ENCODE measurements around the gene IL17RA.
"Not testable (repeated sequence)": the region's sequence is repeated elsewhere in the genome, so short reads cannot be mapped to it uniquely, and the experiment has no call there.

Gene IL17RA

DNA sequence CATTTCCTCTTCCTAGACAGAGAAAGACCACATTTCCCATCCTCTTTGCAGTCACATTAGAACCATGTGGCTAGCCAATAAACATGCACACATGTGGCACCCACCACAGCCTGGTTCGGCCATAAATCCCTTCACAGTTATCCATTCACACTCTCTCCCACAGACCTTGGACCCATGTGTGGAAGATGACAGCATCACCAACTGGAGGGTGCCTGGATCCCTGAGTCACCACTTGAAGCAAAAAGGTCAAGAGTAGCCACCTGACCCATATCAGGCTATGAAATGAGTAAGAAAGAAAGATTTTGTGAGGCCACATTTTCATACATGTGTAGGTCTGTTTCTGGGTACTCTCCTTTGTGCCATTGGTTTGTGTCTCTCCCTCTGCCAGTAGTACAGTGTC, 45.4 kb downstream of the IL17RA start:
- DNase-seq, result no peak

DNA sequence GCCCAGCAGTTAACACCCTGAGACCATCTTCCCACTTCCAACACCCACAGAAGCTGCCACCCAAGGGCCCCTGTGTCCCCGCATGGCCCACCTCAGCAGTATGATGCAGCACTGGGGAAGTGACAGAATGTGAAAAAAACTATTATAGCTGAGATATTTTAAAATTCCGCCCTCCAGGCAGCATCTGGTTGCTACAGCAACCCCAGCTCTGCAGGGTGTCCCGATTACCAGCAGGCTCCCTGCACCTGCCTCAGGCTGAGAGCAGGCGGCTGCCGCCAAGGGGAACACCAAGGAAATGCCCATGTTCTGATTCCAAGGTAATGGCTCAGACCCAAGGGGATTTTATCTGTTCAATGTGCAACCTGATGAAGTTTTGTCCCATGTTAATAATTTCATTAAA, 46.9 kb downstream of the IL17RA start:
- no peak for DNase-seq

DNA sequence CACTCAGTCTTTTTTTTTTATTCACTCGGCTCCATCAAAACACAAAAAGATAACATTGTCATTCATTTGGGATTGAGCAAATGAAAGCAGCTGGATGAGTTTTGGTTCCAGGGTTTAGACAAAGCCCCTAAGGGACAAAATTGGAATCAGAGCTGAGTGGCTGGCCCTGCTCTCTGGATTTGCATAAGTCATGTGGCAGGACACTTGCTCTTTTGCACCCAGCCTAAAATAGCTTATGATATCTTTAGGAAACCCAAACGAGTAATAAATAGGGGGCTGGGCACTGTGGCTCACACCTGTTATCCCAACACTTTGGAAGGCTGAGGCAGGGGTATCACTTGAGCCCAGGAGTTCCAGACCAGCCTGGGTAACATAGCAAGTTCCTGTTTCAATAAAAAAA, 47.3 kb downstream of the IL17RA start:
- no peak for DNase-seq

DNA sequence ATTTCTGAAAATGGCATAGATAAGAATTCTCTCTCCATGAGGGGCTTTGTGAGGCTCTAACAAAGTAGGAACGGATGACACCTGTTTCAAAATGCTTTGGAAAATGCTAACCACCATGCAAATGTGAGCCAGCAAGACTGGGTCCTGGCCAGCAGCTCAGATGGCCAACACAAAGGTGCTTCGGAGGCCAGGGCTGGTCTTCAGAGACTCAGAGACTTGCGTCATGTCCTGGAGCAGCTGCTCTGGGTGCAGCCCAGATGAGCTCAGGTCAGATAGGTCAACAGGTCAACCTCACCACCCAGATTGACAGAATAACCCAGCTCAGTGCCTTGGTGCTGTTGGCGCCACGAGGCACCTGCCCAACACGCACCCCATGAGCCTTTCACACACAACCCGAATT, 48.3 kb downstream of the IL17RA start:
- DNase-seq, result no peak

DNA sequence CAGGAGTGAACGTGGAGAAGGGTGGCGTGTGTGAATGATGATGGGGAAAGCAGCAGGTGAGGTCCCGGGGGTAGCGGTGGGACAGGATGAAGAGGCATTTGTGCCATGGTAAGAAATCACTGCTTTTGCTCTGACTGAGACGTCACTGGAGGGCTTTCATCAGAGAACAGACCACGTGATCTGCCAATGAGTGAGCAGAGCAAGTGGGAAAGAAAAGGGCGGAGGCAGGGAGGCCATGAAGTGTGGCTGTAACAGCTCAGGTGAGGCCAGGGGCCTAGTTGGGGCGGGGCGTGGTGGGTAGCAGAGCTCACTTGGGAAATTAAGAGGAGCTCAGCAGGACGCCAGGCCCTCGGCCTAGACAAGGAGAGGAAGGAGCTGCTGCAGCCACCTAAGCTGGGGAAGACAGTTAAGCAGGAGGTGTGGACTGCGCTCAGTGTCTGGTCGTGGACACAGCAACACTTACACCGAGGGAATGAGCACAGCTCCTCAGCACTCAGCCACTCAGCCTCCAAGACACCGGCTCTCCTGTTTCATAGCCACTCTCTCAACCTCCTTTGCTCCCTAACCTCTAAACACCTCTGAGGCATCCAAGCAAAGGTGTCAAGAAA, 50.5 kb downstream of the IL17RA start:
- no peak for DNase-seq

DNA sequence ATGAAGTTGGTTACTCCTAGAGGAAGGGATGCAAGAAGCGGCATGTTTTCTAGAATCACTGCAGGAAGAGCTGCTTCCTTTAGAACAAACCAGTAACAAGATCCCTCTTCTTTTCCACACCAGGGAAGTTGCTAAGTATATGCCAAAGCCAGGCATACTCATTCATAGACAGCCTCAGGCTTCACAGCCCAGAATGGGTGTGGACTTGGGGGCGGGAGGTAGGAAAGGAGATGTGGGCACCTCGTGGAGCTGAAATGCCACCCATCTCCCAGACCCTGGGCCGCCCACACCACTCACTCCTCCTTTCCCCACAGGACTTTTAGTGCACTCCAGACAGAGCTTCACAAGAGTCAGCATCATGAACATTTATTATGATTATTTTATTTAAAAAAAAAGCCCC, 52.4 kb downstream of the IL17RA start:
- no peak for DNase-seq

DNA sequence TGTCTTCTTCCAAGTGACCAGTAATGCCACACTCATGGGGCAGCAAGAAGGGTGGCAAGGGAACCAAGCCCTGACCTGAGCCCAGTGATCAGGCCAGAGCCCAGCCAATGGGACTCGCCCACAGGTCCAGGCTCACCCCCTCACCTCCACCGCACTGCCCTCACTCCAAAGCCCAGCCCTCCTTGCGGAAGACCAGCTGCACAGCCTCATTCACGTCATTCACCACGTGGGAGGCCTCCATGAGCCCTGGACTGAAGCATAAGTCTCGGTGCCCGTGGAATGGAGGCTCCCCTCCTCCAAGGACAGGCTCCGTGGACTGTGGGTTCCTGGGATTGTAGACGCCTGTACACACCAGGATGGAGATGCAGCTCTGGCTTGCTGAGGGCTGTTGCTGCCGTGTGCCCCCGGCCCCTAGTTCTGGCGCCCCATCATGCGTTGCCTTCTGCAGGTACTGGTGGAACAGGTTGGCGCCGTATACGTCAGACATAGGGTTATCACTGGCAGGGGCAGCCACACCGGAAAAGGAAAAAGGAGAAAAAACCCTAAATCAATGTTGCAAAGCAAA, 53.1 kb downstream of the IL17RA start:
- DNase-seq, result no peak

DNA sequence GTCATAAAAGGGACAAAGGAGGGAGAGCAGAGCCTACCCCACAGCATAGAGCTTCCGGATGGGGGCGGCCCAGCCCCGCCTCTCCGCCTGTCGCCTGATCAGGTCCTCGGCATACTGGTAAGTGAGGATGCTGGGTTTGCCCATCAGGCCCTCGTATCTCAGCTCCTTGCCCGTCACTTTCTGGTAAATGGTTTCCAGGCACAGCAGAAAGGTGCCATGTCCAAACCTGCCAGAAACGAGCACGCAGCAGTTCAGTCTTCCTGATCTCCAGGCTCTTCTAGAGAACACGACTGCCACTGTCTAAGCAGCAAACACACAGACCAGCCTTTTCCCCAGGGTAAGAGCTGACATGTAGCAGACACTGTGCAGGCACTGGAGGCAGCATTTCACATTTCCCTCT, 53.7 kb downstream of the IL17RA start:
- no peak for DNase-seq

DNA sequence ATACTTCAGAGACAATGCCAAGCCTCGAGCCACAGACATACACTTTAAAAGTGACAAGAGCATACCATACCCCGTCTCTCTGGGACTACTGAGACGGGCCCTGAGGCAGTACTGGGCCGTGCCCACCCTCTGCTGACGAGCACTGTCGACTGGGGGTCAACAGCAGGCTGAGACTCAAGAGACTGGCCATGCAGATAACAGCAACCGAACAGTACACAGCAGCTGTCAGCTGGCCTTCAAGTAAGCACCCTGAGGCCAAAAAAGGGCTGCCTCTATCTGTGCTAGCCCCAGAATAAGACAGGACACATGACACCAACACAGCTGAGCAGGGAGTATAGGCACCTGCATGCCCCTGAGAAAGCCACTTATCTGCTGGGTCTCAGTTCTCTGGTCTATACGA, 55.2 kb downstream of the IL17RA start:
- DNase-seq, result no peak

DNA sequence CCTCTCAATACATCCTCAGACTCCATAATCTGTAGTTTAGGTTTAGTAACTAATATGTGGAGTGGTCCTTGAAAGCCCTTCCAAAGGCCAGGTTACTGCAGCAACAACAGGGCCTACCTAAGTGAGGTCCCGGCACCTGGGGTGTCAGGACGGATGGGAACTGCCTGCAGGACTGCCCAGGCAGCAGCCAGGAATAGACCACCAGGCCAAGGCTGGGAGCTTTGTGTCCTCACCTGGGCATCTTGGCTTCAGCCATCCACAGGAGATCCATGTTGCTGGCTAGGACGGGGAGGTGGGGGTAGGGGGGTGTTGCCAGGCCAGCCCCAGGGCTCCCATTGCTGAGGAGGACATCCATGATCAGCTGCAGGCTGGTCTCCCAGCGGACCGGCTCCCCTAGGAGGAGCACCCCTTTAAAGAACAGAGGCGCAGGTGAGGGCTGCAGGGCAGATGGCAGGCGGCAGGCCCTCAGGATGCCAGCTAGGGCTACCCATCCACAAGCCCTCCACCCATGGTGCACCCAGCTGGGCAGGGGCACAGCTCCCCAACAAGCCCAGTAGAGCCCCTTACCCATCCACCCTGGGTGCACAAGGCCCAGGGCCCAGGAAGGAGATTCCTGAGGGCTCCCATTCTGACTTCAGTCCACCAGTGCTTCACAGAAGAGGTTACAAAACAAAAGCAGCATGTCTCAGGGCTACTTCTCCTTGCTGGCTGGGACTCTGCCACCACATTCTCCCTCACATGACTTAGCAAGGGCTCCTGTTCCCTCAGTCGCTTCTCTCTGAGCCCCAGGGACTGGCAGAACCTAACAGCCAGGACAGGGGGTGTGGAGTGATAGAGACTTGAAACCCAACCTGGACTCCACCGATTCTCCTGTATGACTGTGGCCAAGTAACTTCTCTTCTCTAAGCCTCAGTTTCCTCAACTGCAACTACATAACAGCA, 56.3 kb downstream of the IL17RA start:
- no peak for DNase-seq

DNA sequence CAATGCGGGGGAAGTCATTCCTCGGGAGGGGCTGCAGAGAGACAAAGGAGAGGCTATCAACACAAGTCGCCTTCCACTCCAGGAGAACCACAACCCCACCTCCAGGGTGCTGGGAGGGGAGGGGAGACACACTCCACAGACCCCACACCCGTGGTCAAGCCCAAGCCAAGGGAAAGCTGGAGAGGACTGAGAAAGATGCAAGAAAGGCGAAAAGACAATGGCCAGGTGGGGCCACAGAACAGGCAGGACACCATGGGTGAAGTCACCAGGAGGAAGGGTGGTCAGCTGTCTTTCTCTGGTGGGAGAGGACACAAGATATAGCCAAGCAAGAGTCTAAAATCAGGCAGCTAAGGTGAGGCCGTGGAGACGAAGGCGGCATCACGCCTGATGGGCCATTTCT, 58.3 kb downstream of the IL17RA start:
- no peak for DNase-seq

DNA sequence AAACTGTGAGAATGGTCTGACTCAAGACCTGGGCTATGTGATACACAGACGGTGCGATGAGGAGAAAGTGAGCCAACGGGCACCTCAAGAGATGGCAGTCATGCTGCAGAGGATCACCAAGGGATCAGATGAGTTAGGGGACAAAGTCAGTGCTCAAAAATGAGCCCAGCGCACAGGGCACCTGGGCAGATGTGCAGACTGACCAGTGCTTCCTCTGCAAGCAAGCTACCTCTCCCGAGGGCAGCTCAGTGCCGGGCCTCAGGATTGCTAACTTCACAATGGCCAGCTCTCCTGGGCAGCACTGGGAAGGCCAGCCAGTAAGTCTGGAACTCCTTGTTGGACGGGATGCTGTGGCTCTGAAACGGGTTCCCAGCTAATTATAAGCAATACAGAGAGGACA, 59.0 kb downstream of the IL17RA start:
- no peak for DNase-seq

DNA sequence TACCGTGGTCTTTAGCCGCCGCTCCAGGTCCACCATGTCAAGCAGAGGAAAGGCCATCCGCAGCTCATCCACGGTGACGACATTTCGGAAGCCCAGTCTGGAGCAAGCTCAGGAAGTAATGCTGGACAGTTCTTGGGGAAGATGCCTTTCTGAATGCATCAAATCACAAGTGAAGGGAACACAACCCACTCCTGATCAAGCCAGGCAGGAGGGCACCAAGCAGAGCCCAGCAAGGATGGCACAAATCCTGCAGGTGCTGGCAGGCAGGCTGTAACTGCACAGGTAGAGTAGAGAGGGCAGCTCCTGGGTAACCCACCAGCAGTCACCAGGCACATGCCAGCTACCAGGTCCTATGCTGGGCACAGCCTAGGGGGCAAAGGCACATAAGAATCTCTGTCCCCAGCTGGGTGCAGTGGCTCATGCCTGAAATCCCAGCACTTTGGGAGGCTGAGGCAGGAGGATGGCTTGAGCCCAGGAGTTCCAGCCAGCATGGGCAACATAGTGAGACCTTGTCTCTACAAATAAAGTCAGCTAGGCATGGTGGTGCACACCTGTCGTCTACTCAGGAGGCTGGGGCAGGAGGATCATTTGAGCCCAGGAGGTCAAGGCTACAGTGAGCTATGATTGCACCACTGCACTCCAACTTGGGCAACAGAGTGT, 60.4 kb downstream of the IL17RA start:
- DNase-seq, result no peak

DNA sequence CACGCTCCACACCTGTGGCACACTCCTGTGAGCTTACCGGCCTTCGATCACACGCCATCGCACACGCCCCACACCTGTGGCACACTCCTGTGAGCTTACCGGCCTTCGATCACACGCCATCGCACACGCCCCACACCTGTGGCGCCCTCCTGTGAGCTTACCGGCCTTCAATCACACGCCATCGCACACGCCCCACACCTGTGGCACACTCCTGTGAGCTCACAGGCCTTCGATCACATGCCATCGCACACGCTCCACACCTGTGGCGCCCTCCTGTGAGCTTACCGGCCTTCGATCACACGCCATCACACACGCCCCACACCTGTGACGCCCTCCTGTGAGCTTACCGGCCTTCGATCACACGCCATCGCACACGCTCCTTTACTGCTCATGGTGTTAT, 62.7 kb downstream of the IL17RA start:
- not testable (repeated sequence) for DNase-seq

DNA sequence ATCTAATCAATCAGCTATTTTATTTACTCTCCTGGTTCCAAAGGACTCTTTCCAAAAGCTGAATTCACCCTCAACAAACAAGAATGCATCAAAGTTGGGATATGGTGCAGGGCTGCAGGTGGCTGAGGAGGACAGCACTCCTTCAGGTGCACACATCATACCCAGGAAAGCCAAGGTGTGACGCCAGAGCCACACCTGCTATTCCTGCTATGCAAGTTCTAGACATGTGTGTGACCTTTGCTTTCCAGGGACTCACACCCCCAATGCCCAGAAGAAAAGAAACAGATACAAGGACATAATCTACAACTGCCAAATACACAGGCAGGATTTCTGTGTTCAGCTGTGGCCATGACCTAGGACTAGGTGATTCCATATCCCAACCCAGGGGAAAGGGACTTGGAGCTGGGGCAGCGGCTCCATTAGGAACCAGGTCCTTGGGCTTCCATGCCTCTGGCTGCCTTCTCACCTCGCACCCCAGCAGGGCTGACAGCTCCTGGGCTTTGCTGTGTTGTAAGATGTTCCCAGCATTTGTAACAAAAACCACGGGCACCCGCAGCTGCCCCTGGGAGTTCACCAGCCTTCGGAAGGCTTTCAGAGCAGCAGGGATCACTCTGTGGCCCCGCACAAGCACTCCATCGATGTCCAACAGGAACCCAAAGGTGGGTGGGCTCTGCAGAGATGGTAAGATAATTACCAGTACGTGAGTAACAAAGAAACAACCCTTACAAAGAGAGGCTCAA, 64.4 kb downstream of the IL17RA start:
- DNase-seq, result no peak

DNA sequence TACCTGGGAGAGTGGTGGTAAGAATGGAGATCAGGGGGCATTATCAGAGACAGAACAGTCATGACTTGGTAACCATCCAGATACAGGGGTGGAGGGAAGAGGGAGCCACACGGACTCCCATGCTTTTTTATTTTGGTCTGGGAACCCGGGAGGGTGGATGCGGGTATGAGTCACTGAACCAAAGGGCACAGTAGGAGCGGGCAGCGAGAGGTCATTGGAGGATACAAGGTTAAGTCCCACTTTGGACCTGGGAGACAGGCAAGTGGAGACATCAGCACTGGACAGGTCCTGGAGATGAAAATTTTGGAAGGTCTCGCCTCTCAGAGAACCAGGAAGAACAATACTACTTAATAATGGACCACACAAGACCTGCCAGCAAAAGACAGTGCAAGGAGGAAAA, 67.5 kb downstream of the IL17RA start:
- no peak for DNase-seq

DNA sequence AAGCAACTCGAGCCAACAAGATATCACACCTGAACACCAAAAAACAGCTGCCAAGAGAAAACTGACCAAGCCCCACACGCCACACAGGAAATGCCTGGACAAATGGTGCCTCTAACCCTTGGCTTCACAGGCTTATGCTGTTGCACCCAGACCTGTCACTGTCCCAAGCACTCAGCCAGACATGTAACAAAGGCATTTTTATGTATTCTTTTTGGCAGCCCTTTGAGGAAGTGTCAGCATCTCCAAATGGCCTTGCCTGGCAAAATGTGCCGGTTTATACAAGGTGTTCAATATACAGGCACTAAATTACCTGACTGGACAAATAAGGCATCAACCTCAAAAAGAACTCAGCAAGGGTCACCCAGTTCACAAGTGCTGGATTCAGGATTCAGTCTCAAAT, 68.2 kb downstream of the IL17RA start:
- DNase-seq, result no peak

DNA sequence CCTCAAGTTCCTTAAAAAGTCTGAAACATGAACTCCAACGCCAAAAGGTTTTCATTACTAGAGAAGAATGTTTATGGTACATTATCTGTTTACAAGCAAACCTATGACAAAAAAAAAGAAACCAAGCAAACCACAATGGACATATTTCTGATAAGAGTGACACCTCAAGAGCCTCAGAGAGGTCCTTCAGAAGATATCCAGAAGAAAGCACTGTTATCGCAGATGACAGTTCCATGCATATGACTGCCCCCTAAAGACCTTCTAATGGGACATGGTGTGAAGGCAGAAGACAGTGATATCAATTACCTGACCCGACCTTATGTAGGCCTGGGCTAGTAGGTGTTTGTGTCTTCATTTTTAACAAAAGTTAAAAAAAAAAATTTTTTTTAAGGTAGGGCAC, 71.1 kb downstream of the IL17RA start:
- no peak for DNase-seq

DNA sequence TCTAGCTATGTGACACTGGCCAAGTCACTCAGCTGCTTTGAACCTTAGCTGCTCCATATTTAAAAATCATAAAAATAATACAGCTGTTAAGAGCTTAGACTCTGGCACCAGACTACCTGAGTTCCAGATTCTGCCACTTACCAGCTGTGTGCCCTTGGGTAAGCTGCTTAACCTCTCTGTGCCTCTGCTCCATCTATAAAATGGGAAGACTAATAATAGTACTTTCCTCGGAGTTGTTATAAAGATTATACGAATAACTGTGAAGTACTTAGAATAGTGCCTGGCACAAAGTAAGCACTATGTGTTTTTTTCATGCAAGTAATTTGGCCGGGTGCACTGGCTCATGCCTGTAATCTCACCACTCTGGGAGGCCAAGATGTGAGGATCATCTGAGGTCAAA, 72.9 kb downstream of the IL17RA start:
- DNase-seq, result no peak

DNA sequence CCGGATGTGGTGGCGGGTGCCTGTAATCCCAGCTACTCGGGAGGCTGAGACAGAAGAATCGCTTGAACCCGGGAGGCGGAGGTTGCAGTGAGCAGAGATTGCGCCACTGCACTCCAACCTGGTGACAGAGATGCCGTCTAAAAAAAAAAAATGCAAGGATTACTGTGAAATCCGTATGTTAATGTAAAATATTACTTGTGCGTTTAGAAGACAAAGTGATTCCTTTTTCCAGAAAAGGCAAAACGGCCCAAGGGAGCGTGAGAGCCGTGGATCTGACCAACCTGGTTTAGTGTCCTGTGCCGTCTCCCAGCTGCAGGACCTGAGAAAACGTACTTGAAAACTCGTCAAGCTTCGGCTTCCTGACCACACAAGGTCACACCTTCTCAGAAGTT, 73.4 kb downstream of the IL17RA start:
- DNase-seq, result no peak

DNA sequence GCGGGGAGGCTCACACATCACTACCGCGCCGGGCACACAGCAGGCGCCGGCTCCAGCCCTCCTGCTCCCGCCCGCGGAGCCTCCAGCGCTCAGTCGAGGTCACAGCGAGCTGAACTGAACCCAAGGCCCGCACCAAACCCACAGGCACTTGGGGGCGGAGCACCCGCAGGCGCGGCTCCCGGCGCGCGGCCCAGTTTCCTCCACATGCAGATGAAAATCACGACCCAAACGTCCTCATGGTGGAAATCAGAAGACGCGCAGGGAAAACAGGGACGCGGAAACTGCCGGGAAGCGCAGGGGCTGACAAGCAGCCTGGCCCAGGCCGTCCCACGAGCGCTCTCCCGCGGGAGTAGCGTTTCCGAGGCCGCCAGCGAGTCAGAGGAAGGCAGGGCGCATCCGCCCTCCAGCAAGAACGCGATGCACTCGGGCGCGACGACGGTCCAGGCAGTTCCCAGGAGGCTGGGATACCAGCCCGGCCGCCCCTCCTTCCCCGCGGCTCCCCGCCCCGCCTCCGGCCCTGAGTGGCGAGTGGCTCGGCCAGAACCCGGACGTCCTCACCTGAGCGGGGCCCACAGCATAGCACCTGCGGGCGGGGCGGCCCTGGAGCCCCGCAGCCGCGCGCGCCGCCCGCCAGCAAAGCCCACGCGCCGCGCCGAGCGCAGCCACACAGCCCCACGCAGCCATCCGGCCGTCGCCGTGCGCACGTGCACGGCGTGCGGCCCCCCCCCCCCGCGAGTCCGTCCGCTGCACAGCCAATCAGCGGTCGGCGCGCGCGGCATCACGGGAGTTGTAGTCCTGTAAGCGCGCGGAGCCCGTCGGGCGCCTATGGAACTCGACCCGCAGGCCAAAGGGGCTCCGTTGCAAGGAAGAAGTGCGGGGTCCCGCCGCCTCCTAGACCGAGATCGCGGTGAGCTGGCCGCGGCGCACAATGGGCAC, 74.0 kb downstream of the IL17RA start, which contains the start of gene HDHD5:
Gene HDHD5, minus strand, starts transcription at position 710 of the 936 bp plus-strand sequence. Its CDS starts 26 bp downstream, at position 684.
- peak; percentile 88 for DNase-seq
